GM21528 (cell line): ENCODE data around the gene CRLF1.
"Not testable (repeated sequence)": the region's sequence is repeated elsewhere in the genome, so short reads cannot be mapped to it uniquely, and the experiment has no call there.

ENCODE experiments used
- ATAC-seq: cut with Tn5 transposase; IDR thresholded peaks from one replicate; pipeline ENCODE4 v1.9.1; 2021; ENCODE audit warnings: mild to moderate bottlenecking, moderate library complexity; ENCODE audit not compliant: unreplicated experiment, low FRiP score

CRLF1 gene

GRCh38 chr19:18610245-18610555 is 3.6 kb upstream of the CRLF1 start:
- ATAC-seq, result no peak

- ATAC-seq, result no peak
Measured at GRCh38 chr19:18609717-18610051, 3.1 kb upstream of the CRLF1 start.

DNA sequence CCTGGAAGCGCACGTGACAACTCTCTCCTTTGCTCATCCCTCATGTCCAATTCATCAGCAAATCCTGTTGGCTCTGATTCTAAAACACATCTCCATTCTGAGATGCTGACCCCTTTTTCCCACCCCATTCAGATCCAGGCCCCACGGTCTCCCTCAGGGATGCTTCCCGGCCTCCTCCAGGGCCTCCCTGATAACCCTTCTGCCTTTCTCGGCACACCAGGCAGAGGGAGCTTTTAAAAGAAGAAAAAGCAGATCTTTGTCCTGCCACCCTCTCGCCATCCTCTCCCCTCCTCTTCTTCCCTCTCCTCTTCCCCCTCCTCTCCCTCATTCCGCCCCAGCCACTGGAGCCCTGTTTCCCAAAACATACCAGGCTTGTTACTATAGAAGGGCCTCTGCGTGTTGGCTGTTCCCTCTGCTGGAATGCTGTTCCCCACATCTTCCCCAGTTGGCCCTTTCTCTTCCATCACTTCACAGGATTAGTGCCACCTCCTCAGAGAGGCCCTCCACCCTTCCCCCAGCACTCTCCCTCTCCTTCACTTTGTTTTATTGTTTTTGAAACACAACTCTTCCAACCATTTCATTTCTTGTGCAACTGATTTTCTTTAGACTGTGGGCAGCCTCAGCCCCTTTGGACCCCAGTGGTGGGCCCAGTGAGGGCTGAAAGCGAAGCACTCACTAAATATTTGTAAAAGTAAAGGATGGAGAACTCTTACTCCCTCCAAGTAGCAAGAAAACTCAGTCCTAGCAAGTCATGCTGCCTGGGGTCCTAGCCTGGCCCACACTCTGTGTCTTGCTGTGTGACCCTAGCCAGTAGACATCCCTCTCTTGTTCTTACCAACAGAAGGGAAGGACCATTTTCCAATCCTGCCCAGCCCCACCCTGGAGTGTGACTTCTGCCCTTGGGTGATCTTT is 2.5 kb upstream of the CRLF1 start:
- no peak for ATAC-seq

DNA sequence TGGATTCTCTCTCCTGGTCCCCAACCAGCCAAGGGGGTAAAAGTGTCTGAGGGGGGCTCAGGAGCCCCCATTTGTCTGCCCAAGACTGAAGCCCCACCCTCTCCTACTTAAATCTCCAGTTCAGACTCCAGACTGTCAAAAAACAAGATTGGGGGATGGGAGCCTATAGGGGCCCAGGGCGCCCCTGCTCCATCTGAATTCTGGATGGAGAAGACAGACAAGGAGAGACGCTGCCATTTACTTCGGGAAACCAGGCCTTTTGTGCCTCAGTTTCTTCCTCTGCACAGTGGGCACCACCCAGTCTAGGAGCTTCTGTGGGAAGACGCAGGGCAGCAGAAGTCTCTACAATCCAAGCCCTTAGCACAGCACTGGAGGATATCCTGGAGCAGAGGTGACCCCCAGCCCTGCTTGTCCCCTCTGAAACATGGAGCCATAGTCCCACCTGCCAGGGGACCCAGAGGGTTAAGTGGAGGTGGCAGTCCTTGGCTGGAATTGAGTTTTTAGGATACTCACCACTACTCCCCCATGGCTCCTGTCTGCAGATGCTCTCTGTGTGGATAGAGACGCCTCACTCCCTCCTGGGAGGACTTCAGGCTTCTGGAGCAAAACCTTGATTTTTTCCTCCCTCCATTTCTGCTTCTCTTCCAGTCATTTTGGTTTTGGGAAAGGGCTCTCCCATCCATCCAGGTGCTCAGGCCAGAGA is 1.7 kb upstream of the CRLF1 start:
- no peak for ATAC-seq

DNA sequence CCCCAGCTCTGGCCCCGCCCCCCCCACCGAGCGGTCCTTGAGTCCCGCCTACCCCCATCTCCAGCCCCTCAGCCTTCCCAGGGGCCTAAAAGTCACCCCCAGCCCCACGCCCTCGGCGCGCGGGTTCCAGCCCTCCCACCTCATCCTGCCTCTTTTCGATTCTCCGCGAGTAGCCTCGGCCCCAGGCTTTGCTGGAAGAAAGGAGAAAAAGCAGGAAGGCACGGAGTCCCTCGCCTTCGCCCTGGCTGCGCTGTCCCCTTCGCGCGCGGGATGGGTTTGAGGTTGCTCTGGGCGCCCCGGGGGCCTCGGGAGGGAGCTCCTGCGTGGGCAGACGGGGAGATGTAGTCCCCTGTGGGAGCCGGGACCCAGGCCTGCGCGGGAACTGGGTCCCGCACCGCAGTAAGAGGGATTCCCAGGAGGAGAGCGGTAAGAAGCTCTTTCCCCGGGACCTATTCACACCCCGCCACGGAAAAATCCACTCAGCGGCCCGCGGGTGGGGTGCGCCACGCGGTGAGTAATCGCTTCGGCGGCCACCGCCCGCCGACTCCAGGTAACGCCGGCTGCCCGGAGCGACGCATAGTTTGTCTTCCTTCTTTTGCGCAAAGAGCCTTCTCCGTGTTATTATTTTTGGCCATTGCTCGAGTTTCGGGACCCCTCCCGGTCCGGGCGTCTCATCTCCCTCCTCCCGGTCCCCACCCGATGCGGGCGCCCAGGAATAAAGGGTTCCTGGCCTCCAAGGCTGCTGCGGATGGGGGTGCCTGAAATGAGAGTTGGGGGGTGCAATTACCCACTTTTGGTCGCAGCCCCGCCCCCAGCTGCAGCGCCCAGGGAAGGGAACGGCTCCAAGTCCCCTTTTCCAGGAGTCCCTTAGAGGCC is 865 bp upstream of the CRLF1 start:
- ATAC-seq, result no peak

DNA sequence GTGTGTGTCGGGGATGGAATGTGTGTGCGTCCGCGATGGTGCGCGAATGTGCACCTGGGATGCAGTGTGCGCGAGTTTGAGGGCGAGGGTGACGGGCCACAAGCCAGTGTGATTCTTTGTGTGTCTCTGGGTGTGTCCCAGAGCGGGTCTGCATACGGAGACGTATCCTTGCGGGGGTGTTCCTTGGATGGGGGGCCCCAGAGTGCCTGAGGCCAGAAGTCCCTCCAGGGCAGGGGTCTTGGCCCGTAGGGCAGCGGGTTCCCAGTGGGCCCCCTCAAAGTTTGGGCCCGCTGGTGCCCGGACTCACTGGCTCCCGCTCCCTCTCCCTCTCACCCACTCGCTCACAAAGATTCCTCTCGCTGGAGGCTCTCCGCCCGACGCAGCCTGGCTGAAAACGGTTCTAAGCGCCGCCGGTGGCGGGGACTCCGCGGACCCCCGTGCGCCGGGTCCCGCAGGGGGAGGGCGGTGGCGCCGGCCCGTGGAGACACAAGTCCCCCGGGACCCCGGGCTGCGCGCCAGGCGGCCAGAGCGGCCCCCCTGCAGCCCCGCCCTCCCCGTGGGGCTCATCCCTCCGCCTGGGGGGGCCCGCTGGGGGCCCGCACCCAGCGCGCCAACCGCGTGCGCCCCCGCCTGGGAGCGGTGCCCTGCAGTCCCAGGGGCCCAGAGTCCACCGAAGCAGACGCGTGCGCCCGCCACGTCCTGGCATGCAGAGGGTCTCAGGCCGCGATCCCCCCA is 886 bp downstream of the CRLF1 start:
- ATAC-seq, result no peak

DNA sequence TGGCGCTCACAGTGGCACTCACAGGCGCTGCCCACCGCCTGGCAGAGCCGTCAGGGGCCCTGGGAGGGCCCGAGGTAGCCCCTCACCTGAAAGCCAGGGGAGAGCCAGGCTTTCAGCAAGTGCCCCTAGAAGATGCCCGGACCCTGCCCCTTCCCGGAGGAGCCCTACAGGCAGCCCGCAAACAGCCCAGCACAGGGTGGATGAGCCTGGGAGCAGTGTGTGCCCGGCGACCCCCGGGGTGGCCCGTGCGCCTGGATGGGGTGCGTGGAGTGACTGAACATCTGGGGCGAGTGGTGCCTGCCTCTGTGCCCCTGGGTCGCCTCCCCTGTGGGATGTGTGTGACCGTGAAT is 1.4 kb downstream of the CRLF1 start:
- no peak for ATAC-seq

GRCh38 chr19:18604820-18605159 is 1.8 kb downstream of the CRLF1 start:
- no peak for ATAC-seq

DNA sequence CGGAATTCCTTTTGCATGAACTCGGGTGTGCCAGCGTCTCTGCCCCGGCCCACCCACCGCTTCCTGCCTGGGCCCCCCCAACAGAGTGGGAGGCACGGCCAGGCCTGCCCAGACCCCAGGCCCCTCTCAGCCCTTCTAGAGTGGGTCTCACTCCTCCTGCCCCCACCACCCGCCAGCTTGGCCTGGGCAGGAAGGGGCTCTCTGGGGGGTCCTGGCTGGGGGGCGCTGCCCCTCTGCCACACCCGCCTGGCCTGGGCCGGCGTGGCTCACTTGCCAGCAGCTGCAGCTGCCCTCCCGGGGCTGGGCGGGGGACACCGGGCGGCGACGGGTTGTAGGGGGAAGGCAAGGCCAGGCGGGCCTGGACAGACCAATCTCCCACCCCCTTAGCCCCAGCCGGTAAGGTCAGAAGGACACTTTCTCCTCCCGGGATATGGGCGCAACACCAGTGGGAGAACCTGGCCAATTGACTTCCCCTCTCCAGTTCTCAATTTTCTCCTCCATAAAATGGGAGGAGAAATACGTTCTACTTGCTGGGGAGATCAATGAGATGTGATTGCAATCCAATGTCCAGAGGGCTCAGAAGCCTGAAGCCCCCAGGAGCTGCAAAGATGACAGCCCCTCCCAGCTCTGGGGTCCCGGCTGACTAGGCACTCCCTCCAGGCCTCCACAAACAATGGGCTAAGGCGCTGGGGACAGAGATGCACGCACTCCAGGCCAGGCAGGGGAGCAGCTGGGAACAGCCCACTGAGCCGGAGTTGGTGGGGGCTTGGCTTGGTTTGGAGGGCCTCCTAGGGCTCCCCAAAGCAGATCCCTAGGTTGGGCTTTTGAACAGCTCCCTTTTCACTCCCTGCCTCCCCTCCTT is 2.4 kb downstream of the CRLF1 start:
- ATAC-seq, result no peak

GRCh38 chr19:18603255-18603957 is 3.2 kb downstream of the CRLF1 start:
- ATAC-seq, result no peak

DNA sequence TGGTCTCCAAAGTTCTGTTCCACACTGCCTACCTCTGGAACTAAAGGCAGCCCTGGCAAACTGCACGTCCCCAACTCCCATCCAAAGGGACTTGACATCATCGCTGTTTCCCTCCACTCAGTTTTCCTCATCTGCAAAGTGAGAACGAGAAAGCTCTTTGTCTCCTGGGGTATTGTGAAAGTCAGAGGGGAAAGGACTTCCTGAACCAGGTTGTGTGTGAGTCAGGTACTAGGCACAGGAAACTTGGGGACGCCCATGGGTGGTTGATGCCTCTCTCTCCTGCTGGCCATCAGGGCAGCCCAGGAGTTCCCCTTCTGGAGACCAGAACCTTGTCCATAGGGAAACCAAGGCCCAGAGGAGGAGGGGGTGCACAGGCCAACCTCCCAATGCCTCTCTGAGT is 4.7 kb downstream of the CRLF1 start:
- no peak for ATAC-seq

GRCh38 chr19:18600692-18601397 is 5.8 kb downstream of the CRLF1 start:
- ATAC-seq, result not testable (repeated sequence)

DNA sequence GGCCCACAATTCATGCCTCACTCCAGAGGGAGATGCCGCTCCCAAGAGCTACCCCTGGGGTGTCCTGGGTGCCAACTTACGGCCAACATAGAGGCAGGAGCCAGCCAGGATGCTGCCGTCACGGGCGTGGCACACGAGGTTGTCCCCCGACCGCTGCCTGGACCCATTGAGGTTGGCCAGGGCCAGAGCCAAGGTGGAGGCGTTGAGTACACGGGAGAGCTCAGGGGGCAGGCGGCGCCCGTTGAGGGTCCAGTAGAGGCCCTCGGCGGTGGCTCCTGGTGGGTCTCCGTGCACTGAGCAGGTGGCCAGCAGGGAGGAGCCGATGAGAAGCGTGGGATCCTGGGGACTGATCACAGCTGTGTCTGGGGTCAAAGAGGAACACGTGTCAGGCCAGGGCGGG is 7.1 kb downstream of the CRLF1 start:
- no peak for ATAC-seq

GRCh38 chr19:18597809-18598660 is 8.6 kb downstream of the CRLF1 start:
- ATAC-seq, result no peak

GRCh38 chr19:18596752-18597157 is 9.8 kb downstream of the CRLF1 start:
- ATAC-seq, result no peak

DNA sequence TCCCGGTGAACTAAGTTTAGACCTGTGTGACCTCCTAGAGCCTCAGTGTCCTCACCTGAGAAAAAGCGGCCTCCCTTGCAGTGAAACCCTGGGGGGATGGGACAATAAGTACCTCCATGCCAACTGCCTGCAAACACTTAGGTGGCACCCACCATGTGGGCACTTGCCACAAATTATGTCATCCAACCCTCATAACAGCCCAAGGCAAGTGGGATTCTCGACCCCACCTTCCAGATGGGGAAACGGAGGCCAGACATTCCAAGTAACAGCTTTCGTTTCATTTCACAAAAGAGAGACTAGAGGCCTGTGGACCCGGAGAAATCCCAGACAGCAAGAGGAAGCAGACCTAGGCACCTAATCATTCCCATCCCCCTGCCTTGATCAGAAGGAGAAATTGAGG is 11.1 kb downstream of the CRLF1 start:
- no peak for ATAC-seq

- no peak for ATAC-seq
Measured at GRCh38 chr19:18594824-18595373, 11.7 kb downstream of the CRLF1 start.
